NCI-H226 (cell line): ENCODE data around the gene HRAS.
A peak's percentile ranks its signal among the peaks of the same experiment; 100 is the strongest.

Experiments
- DNase-seq: peaks from one replicate; pipeline ENCODE4 v3.0.0-alpha.2; 2015

HRAS gene

GRCh38 chr11:506995-507726, 28.2 kb downstream of the HRAS start, which contains the start of gene RNH1:
TSS of gene RNH1 (minus strand) at chr11:507242. CDS start at chr11:502162, 5,080 bp downstream.
- peak; percentile 79 for DNase-seq

- DNase-seq: peak; percentile 96
Observed at GRCh38 chr11:506238-506994, 29.0 kb downstream of the HRAS start.

- no peak for DNase-seq
Observed at GRCh38 chr11:504994-505344, 30.4 kb downstream of the HRAS start.

GRCh38 chr11:504053-504993, 31.1 kb downstream of the HRAS start:
- DNase-seq: peak; percentile 90

GRCh38 chr11:503179-503981, 32.0 kb downstream of the HRAS start:
- DNase-seq: peak; percentile 93

GRCh38 chr11:502288-503178, 32.8 kb downstream of the HRAS start:
- no peak for DNase-seq

GRCh38 chr11:501683-502287, 33.6 kb downstream of the HRAS start:
- DNase-seq: no peak

- no peak for DNase-seq
Observed at GRCh38 chr11:501001-501682, 34.2 kb downstream of the HRAS start.

- DNase-seq: no peak
Observed at GRCh38 chr11:499201-500076, 35.9 kb downstream of the HRAS start.

- DNase-seq: no peak
Observed at GRCh38 chr11:498297-499181, 36.8 kb downstream of the HRAS start.

GRCh38 chr11:497565-498296, 37.6 kb downstream of the HRAS start:
- DNase-seq: no peak

- DNase-seq: no peak
Observed at GRCh38 chr11:496834-497564, 38.4 kb downstream of the HRAS start.

GRCh38 chr11:495537-495931, 39.8 kb downstream of the HRAS start:
- DNase-seq: no peak

GRCh38 chr11:494761-495536, 40.4 kb downstream of the HRAS start:
- no peak for DNase-seq

GRCh38 chr11:492427-493226, 42.7 kb downstream of the HRAS start:
- DNase-seq: no peak
